Activated CD4-positive, alpha-beta T cell treated with anti-CD3 and anti-CD28 coated beads, Interleukin-2, amount 50 U/mL, for 1 hour (primary cell): ENCODE measurements around the gene CDH8.

Experiments used
- DNase-seq: peaks from one replicate; pipeline ENCODE4 v3.0.0-alpha.2; 2020

The CDH8 gene

GRCh38 chr16:62022688-62023087, 13.6 kb downstream of the CDH8 start:
- no peak for DNase-seq

DNA sequence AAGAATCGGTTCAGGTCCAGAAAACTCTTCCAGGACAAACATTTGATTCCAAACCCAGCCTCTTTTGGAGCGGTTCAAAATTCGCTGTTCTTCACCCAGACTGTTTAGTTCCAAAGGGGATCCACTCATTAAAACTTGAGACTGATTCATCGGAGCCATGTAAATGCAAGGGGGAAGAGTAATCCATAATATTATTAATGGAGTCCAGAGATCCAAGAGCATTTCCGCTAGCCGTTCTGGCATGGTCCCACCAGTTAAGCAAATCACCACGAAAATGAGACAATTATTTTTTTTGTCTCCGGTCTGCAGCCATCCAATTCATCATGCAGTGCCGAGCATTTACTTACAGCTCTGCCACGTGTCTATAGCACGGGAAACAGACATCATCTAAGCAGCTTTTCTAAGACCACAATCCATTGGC, 15.1 kb downstream of the CDH8 start:
- no peak for DNase-seq

DNA sequence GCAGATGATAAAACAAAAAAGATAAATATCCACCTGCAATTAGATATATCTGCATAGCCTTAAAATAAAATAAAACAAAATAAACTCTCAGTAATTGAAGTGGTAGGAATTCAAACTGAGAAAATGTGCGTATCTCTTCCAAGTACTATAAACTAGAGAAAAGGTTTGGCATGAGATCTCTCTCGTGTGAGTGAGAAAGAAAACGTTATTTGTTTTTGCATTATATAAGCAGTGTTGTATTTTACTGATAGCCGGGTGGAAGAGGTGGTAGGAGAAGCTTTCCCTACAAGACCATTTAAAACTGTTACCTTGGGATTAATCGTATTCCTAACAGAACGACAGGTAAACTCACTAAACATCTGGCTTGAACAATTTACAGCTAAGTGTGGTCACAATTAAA, 15.6 kb downstream of the CDH8 start:
- no peak for DNase-seq

- no peak for DNase-seq
Measured at GRCh38 chr16:62019851-62020250, 16.4 kb downstream of the CDH8 start.

GRCh38 chr16:62018301-62019060, 17.8 kb downstream of the CDH8 start:
- no peak for DNase-seq

DNA sequence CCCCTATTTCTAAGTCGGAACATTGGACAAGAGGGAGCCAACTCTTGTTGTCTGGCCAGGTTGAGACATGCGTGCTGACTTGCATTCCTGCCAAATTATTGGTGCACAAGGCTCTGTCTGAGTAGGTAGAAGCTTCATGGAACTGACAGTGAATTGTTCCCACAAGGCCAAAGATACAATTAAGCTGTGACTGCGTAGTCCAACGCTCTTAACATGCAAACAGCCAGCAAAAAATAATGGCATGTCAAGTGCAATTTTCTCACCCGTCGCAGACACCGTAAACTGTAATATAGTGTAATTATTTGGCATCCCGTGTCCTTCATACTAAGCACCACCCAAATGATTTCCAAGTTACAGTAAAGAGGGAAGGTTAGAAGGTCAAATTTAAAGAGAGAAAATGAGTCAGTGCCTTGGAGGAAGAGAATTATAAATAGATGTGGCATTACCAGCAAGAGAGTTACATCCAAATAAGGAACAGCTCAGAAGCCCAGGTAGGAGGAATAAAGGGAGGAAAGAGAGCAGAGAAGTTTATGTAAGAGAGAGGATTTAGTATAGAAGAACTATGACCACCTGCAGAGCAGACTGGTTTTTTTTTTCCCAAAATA, 21.8 kb downstream of the CDH8 start:
- no peak for DNase-seq

DNA sequence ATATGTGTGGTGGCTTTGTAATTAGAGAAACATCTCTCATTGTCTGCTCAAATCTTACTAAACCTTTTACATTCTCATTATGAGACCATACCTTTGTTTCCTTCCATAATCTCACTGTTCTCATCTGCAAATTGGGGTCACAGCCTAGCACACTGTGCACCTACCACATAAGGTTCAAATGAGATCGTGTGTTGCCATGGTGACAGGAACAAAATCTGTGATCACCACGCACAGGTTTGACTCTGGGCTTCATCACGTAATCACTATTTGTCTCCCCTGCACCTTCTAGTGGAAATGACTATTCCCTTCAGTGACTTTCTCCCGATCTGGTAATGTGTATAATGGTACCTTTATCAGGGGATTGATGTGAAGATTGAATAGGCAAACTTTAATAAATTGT, 26.1 kb downstream of the CDH8 start:
- DNase-seq = no peak

- no peak for DNase-seq
Measured at GRCh38 chr16:61998460-61998859, 37.8 kb downstream of the CDH8 start.

- DNase-seq = no peak
Measured at GRCh38 chr16:61993108-61993507, 43.1 kb downstream of the CDH8 start.

- no peak for DNase-seq
Measured at GRCh38 chr16:61987474-61988012, 48.7 kb downstream of the CDH8 start.

- no peak for DNase-seq
Measured at GRCh38 chr16:61969077-61969382, 67.2 kb downstream of the CDH8 start.

- no peak for DNase-seq
Measured at GRCh38 chr16:61968242-61969076, 67.8 kb downstream of the CDH8 start.

DNA sequence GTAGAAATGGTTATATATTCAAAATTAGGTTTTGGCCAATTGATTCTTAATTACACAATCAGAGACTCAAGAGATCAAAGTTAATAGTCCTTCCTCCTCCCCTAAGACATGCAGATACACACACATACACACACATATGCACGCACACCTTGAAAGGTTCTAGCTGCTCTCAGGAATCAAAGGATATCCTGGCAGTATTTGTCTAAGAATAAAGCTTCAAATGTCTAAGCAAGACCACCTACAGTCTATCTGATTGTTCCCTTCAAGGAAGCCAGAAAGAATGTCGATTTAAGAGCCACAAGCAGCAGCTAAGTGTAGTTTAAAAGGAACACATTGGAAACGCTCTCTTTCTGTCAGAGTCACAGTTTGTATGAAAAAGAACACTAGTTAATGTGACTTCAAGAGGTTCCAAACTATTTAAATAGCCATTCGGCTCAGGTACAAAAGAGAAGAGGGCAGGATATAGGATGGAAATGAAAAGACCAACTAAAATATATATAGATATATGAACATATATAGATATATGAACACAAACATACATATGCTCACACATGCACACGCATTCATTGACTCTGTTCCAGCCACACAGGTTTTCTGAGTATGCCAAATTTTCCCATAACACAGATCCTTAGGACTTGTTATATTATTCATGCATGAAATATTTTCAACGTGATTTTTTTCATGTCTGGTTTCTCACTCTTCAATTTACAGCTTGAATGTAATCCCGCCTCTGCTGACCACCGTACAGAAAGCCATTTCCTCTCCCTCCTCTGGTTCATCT, 79.0 kb downstream of the CDH8 start:
- DNase-seq = no peak

- DNase-seq = no peak
Measured at GRCh38 chr16:61952841-61953240, 83.4 kb downstream of the CDH8 start.

- no peak for DNase-seq
Measured at GRCh38 chr16:61948414-61948813, 87.8 kb downstream of the CDH8 start.

- no peak for DNase-seq
Measured at GRCh38 chr16:61946019-61946418, 90.2 kb downstream of the CDH8 start.

DNA sequence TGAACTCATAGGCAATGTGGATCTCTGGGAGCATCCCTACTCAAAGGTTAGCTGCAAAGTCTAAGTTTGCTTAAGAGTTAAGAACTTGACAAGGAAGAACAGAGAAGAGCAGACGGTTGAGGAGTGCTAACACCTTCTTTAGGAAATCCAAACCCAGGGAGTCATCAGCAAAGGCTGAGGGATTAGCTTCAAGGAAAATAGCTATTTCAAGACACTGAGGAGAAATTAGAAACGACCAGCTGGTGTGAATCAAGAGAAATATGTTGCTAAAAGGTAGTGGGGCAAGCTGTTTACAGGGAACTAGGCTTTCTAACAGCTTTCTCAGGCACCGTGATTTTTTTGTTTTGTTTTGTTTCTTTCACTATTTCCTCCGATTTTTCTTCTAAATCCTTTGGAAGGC, 90.7 kb downstream of the CDH8 start:
- DNase-seq = no peak

DNA sequence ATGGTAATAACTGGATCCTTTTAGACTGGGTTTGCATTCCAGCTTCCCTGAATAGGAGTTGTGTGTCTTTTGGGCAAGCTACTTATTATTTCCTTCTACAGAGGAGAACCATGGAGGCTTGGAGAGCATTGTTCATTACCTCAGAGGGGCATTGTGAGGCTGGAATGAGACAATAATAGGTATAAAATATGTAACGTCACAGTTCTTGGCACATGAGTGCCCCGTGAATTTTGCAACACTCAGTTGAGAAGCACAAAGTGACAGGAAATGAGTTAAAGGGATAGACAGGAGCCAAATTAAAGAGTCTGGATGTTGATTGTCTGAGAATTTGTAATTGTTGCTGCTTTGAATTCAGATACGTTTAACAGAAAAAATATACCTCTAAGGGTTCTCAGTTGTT, 92.2 kb downstream of the CDH8 start:
- no peak for DNase-seq

GRCh38 chr16:61940611-61941010, 95.6 kb downstream of the CDH8 start:
- no peak for DNase-seq

DNA sequence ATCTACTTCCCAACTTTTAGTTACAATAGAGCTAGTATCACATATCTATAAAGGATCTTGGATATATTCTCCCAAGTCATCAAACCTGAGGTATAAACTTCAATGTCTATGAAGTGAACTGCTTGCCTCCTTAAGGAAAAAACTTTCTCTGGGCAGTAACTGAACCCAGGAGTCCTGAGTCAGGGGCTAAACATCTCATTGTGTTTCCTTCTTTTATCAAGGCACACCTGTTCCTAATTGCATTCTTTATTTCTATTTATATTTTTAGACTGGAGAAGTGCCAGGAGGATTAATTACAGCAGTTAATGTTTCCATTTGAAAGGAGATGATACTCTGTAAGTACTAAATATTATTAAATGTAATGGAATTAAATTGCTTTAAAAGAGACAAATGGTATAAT, 98.6 kb downstream of the CDH8 start:
- DNase-seq = no peak

DNA sequence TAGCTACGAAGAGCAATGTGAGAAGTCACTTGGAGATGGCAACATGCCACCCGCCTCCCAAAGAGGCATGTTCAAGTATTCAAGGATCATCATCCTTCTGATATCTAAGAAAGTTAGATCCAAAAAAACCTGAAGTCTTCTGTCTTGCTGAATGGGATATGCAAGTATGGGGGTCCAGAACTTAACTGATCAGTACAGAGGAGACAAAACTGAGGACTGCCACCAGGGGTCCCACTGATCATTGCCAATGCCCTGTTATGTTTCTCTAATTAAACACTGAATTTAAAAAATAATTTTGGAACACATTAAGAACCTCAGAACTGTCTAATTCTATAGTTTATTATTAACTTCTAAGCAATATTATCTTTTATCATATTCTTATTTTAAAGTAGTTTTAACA, 99.7 kb downstream of the CDH8 start:
- DNase-seq = no peak

DNA sequence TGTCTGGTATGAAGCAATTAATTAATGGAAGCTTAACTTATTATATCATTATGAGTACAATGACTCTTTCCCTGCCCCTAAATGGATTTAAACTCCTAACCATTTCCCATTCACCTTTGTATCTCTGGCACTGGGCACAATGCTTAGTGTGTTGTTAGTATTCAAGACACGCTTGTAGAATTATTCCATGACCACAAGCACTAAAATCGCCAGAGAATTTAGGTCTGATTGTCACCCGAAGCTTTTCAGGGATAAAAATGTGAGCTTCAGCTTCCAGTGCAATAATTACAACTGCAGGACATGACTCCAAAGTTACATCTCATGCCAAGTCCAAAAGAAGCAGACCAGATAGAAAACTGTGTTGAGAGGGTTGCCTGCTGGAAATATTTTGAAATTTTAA, 101.6 kb downstream of the CDH8 start:
- no peak for DNase-seq

GRCh38 chr16:61929776-61930175, 106.5 kb downstream of the CDH8 start:
- DNase-seq = no peak
